GM19372 (cell line): ENCODE data around the gene VAT1L.
"Not testable (repeated sequence)": the region's sequence is repeated elsewhere in the genome, so short reads cannot be mapped to it uniquely, and the experiment has no call there.

Experiments used
- ATAC-seq: cut with Tn5 transposase; IDR thresholded peaks from one replicate; pipeline ENCODE4 v1.9.1; 2021; ENCODE audit warnings: mild to moderate bottlenecking, low read depth, moderate library complexity; ENCODE audit not compliant: unreplicated experiment

VAT1L gene

GRCh38 chr16:77946823-77947222, 158.5 kb downstream of the VAT1L start:
- no peak for ATAC-seq

- not testable (repeated sequence) for ATAC-seq
Observed at GRCh38 chr16:77947590-77947989, 159.2 kb downstream of the VAT1L start.

- no peak for ATAC-seq
Observed at GRCh38 chr16:77948835-77949234, 160.5 kb downstream of the VAT1L start.

GRCh38 chr16:77949445-77949844, 161.1 kb downstream of the VAT1L start:
- no peak for ATAC-seq

- ATAC-seq: no peak
Observed at GRCh38 chr16:77951788-77952187, 163.4 kb downstream of the VAT1L start.

GRCh38 chr16:77955127-77955526, 166.8 kb downstream of the VAT1L start:
- no peak for ATAC-seq

- no peak for ATAC-seq
Observed at GRCh38 chr16:77956231-77956630, 167.9 kb downstream of the VAT1L start.

- no peak for ATAC-seq
Observed at GRCh38 chr16:77960766-77961165, 172.4 kb downstream of the VAT1L start.

GRCh38 chr16:77961814-77962213, 173.4 kb downstream of the VAT1L start:
- no peak for ATAC-seq

- no peak for ATAC-seq
Observed at GRCh38 chr16:77962689-77963088, 174.3 kb downstream of the VAT1L start.

- ATAC-seq: no peak
Observed at GRCh38 chr16:77963185-77964044, 175.1 kb downstream of the VAT1L start.

GRCh38 chr16:77965346-77965745, 177.0 kb downstream of the VAT1L start:
- ATAC-seq: no peak

- no peak for ATAC-seq
Observed at GRCh38 chr16:77967054-77967904, 178.9 kb downstream of the VAT1L start.

GRCh38 chr16:77969861-77970260, 181.5 kb downstream of the VAT1L start:
- ATAC-seq: no peak

GRCh38 chr16:77970371-77970770, 182.0 kb downstream of the VAT1L start:
- no peak for ATAC-seq

GRCh38 chr16:77971306-77972061, 183.1 kb downstream of the VAT1L start:
- peak; percentile 88 for ATAC-seq

- ATAC-seq: no peak
Observed at GRCh38 chr16:77972062-77972392, 183.7 kb downstream of the VAT1L start.

GRCh38 chr16:77974883-77975282, 186.5 kb downstream of the VAT1L start:
- ATAC-seq: no peak

GRCh38 chr16:77975942-77976341, 187.6 kb downstream of the VAT1L start:
- ATAC-seq: no peak

GRCh38 chr16:77977339-77977738, 189.0 kb downstream of the VAT1L start:
- no peak for ATAC-seq

- no peak for ATAC-seq
Observed at GRCh38 chr16:77985111-77985510, 196.7 kb downstream of the VAT1L start.
